ENCODE data around the gene UBE2E1. TPM values are rescaled to one million over a fixed set of nuclear protein-coding genes. Genes with fewer than 3 reads are reported as not detected.
"Not testable (repeated sequence)": the region's sequence is repeated elsewhere in the genome, so short reads cannot be mapped to it uniquely, and the experiment has no call there.

UBE2E1 gene
- total RNA-seq, 1 donor from 2014 or later, result 74.6 TPM

DNA sequence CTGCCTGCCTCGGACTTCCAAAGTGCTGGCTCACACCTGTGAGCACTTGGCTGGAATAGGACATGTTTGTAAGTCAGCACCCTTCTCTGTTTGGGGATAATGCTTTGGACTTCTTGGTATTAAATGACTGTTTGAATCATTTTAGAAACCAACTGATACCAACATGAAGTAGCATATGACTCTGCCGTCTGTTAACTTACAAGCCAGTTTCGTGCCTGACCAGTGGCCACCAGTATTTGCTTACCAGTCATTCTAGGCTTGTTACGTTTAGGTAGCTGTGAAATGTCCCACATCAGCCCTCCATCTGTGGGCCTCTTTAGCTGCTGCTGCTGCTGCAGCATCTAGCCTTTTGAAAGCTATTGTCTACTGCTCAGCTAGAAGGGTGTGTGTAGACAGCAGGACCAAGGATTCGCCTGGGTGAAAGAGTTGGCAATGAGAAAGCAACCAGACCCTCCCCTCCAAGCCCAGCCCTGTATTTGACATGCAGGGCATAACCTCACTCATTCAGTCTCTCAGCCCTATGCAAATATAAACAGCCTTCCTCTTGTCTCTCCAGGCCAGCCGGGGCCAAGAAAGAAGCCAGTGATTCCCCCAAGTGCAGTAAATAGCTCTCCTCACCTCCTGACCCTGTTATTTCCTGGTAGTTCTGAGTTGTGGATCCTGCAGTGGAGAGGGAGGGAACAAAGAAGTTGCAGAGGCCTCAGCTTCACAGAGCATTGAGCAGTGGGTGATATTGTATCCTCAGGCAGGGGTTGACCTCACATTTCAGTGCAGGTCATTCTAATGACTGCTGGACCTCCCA lies 60.0 kb downstream of the UBE2E1 start:
- Histone ChIP-seq H3K27me3 (no peaks in the 10 kb centered on the region), H3K4me3 (no peak overlapping the region), H3K27ac (no peak overlapping the region), H3K9me3 (no peaks in the 10 kb centered on the region), H3K4me1 (peaks cover 0 to 17% of the 10 kb centered on the region in 2 donors), H3K36me3 (peaks cover 0 to 3% of the 10 kb centered on the region in 2 donors)
- intact Hi-C loops (cut with DNase I), result no loop called here
- no peak for DNase-seq (ENCODE audit: low spot score in 2 of 2)
- TF ChIP-seq, protein P1, sequence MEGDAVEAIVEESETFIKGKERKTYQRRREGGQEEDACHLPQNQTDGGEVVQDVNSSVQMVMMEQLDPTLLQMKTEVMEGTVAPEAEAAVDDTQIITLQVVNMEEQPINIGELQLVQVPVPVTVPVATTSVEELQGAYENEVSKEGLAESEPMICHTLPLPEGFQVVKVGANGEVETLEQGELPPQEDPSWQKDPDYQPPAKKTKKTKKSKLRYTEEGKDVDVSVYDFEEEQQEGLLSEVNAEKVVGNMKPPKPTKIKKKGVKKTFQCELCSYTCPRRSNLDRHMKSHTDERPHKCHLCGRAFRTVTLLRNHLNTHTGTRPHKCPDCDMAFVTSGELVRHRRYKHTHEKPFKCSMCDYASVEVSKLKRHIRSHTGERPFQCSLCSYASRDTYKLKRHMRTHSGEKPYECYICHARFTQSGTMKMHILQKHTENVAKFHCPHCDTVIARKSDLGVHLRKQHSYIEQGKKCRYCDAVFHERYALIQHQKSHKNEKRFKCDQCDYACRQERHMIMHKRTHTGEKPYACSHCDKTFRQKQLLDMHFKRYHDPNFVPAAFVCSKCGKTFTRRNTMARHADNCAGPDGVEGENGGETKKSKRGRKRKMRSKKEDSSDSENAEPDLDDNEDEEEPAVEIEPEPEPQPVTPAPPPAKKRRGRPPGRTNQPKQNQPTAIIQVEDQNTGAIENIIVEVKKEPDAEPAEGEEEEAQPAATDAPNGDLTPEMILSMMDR (IDR thresholded peaks at IDR 0.05), result no peak

GRCh38 chr3:23867400-23867799 lies 61.6 kb downstream of the UBE2E1 start:
- Histone ChIP-seq H3K4me3 (no peak overlapping the region), H3K9me3 (no peaks in the 10 kb centered on the region), H3K27ac (no peak overlapping the region), H3K4me1 (peaks cover 0 to 17% of the 10 kb centered on the region in 2 donors), H3K27me3 (no peaks in the 10 kb centered on the region), H3K36me3 (no peaks in the 10 kb centered on the region)
- intact Hi-C loops (cut with DNase I), result no loop called here
- DNase-seq (ENCODE audit: low spot score in 2 of 2), result no peak
- TF ChIP-seq, protein P1 (IDR thresholded peaks at IDR 0.05), result no peak

- intact Hi-C loops (cut with DNase I), result no loop called here
- Histone ChIP-seq H3K4me3 (no peak overlapping the region), H3K9me3 (no peaks in the 10 kb centered on the region), H3K36me3 (no peaks in the 10 kb centered on the region), H3K27ac (no peak overlapping the region), H3K4me1 (peaks cover 0 to 17% of the 10 kb centered on the region in 2 donors), H3K27me3 (no peaks in the 10 kb centered on the region)
- TF ChIP-seq, protein P1 (IDR thresholded peaks at IDR 0.05), result no peak
- no peak for DNase-seq (ENCODE audit: low spot score in 2 of 2)
Measured at GRCh38 chr3:23867838-23868237, 62.1 kb downstream of the UBE2E1 start.

DNA sequence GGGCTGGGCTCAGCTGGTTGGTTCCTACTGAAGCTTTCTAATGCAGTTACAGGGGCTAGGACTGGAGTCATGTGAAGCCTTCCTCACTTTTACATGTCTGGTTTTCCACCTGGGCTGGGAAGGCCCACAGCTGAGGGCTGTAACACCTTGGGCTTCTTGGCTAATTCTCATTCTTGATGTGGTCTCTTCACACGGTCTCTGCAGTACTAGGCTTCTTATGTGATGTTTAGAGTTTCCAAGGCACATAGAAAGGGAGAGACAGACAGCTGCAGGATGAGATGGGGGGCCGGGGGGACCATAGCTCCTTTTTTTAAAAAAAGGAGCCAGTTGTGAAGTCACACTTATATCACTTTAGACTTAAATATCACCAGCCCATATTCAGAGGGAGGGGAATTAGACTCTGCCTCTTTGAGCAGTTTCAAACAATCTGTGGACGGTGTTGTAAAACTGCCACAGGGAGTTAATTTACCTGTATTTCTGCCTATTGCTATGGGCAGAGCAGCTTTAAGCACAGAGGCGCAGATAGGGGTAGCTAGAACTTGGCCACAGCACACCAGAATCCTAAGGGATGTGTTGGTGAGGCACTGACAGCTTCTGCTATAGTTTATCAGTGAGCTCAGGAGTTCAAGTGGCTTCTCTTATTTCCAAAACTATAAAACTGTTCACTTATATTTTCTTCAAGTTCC lies 64.4 kb downstream of the UBE2E1 start:
- H3K4me3 ChIP-seq, result no peak overlapping the region
- intact Hi-C loops (cut with DNase I), result no loop called here
- H3K27me3 ChIP-seq, result no peaks in the 10 kb centered on the region
- TF ChIP-seq, protein P1 (IDR thresholded peaks at IDR 0.05), result no peak
- no peak for DNase-seq (ENCODE audit: low spot score in 2 of 2)
- H3K36me3 ChIP-seq, result no peaks in the 10 kb centered on the region
- no peak overlapping the region for H3K27ac ChIP-seq
- no peaks in the 10 kb centered on the region for H3K9me3 ChIP-seq
- H3K4me1 ChIP-seq, result peaks cover 0 to 22% of the 10 kb centered on the region in 2 donors

- H3K27ac ChIP-seq; H3K27me3 ChIP-seq; H3K36me3 ChIP-seq; DNase-seq (ENCODE audit: low spot score in 2 of 2); H3K4me3 ChIP-seq; H3K9me3 ChIP-seq; intact Hi-C loops (cut with DNase I): not testable (repeated sequence)
- H3K4me1 ChIP-seq, result peaks cover 0 to 22% of the 10 kb centered on the region in 2 donors
Measured at GRCh38 chr3:23870663-23871043, 64.9 kb downstream of the UBE2E1 start.

DNA sequence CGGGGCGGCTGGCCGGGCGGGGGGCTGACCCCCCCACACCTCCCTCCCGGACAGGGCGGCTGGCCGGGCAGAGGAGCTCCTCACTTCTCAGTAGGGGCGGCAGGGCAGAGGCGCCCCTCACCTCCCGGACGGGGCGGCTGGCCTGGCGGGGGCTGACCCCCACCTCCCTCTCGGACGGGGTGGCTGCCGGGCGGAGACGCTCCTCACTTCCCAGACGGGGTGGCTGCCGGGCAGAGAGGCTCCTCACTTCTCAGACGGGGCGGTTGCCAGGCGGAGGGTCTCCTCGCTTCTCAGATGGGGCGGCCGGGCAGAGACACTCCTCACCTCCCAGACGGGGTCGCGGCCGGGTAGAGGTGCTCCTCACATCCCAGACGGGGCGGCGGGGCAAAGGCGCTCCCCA lies 65.6 kb downstream of the UBE2E1 start:
- intact Hi-C loops (cut with DNase I); DNase-seq (ENCODE audit: low spot score in 2 of 2); H3K27me3 ChIP-seq; H3K36me3 ChIP-seq; H3K27ac ChIP-seq; H3K4me3 ChIP-seq; H3K9me3 ChIP-seq: not testable (repeated sequence)
- H3K4me1 ChIP-seq, result peaks cover 0 to 17% of the 10 kb centered on the region in 2 donors
